Measurements from ENCODE around the gene DTWD2. TPM values are rescaled to one million over a fixed set of nuclear protein-coding genes. Genes with fewer than 3 reads are reported as not detected.

Gene DTWD2
- total RNA-seq, 1 experiment from 2014 or later: 10.1 TPM

DNA sequence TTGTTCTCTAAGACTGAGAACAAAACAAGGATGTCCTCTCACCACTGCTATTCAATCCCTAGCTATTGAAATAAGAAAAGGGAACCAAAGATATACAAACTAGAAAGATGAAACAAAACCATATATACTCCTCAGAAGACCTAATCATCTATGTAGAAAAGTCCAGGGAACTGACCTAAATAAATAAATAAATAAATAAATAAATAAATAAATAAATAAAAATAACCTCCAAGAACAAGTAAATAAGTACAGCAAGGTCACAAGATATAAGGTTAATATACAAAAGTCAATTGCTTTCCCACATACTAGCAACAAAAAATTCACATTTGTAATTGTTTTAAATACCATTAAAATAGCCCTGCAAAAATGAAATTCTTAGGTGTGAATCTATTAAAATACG is 54.6 kb downstream of the DTWD2 start:
- H3K9me3 Mint-ChIP-seq (ENCODE audit: unreplicated experiment): no peaks in the 10 kb centered on the region
- no peak overlapping the region for H3K27ac Mint-ChIP-seq (ENCODE audit: low read depth, unreplicated experiment)
- H3K4me1 Mint-ChIP-seq (ENCODE audit: insufficient read depth, unreplicated experiment): no peaks in the 10 kb centered on the region
- H3K4me3 Mint-ChIP-seq (ENCODE audit: unreplicated experiment): no peak overlapping the region
- POLR2A ChIA-PET: no interaction called here
- DNase-seq (ENCODE audit: unreplicated experiment): no peak
- TF ChIP-seq, protein P1, sequence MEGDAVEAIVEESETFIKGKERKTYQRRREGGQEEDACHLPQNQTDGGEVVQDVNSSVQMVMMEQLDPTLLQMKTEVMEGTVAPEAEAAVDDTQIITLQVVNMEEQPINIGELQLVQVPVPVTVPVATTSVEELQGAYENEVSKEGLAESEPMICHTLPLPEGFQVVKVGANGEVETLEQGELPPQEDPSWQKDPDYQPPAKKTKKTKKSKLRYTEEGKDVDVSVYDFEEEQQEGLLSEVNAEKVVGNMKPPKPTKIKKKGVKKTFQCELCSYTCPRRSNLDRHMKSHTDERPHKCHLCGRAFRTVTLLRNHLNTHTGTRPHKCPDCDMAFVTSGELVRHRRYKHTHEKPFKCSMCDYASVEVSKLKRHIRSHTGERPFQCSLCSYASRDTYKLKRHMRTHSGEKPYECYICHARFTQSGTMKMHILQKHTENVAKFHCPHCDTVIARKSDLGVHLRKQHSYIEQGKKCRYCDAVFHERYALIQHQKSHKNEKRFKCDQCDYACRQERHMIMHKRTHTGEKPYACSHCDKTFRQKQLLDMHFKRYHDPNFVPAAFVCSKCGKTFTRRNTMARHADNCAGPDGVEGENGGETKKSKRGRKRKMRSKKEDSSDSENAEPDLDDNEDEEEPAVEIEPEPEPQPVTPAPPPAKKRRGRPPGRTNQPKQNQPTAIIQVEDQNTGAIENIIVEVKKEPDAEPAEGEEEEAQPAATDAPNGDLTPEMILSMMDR (IDR thresholded peaks at IDR 0.05; ENCODE audit: unreplicated experiment): no peak
- no peaks in the 10 kb centered on the region for H3K27me3 Mint-ChIP-seq (ENCODE audit: insufficient read depth, unreplicated experiment)
- no TSS peak for BruUV-seq (replicated peaks)
- CTCF ChIA-PET: interaction anchor here (0.6 kb wide), 1 partner anchor 9 kb away, joined by 4 read pairs; no protein-coding TSS in a partner anchor
- intact Hi-C loops (cut with micrococcal nuclease): no loop called here
- H3K36me3 Mint-ChIP-seq (ENCODE audit: insufficient read depth, unreplicated experiment): peaks cover 7% of the 10 kb centered on the region

DNA sequence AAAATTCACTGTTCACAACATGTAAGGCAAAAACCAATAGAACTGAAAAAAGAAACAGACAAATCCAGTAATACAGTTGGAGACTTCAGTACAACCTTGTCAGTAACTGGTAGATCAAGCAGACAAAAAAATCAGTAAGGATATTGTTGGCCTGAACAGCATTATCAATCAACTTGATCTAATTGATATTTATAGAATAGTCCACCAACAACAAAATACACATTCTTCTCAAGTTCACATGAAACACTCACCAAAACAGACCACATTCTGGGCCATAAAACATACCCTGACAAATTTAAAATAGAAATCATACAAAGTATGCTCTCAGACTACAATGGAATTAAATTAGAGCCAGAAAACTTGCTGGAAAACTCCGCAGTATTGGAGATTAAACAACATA is 56.8 kb downstream of the DTWD2 start:
- CTCF ChIA-PET: interaction anchor here (0.6 kb wide), 1 partner anchor 17 kb away, joined by 3 read pairs; no protein-coding TSS in a partner anchor
- peaks cover 7% of the 10 kb centered on the region for H3K36me3 Mint-ChIP-seq (ENCODE audit: insufficient read depth, unreplicated experiment)
- POLR2A ChIA-PET: no interaction called here
- intact Hi-C loops (cut with micrococcal nuclease): no loop called here
- no peak for DNase-seq (ENCODE audit: unreplicated experiment)
- no peak overlapping the region for H3K4me3 Mint-ChIP-seq (ENCODE audit: unreplicated experiment)
- BruUV-seq (replicated peaks): no TSS peak
- H3K27ac Mint-ChIP-seq (ENCODE audit: low read depth, unreplicated experiment): no peak overlapping the region
- H3K4me1 Mint-ChIP-seq (ENCODE audit: insufficient read depth, unreplicated experiment): no peaks in the 10 kb centered on the region
- no peaks in the 10 kb centered on the region for H3K27me3 Mint-ChIP-seq (ENCODE audit: insufficient read depth, unreplicated experiment)
- TF ChIP-seq, protein P1 (IDR thresholded peaks at IDR 0.05; ENCODE audit: unreplicated experiment): no peak
- H3K9me3 Mint-ChIP-seq (ENCODE audit: unreplicated experiment): no peaks in the 10 kb centered on the region

GRCh38 chr5:118924006-118924389 is 64.3 kb downstream of the DTWD2 start:
- TF ChIP-seq, protein P1 (IDR thresholded peaks at IDR 0.05; ENCODE audit: unreplicated experiment): no peak
- ChIA-PET CTCF (no interaction called here), POLR2A (no interaction called here)
- Mint-ChIP-seq H3K27ac (ENCODE audit: low read depth, unreplicated experiment) (no peak overlapping the region), H3K4me1 (ENCODE audit: insufficient read depth, unreplicated experiment) (no peaks in the 10 kb centered on the region), H3K9me3 (ENCODE audit: unreplicated experiment) (no peaks in the 10 kb centered on the region), H3K4me3 (ENCODE audit: unreplicated experiment) (no peak overlapping the region), H3K27me3 (ENCODE audit: insufficient read depth, unreplicated experiment) (no peaks in the 10 kb centered on the region), H3K36me3 (ENCODE audit: insufficient read depth, unreplicated experiment) (no peaks in the 10 kb centered on the region)
- no peak for DNase-seq (ENCODE audit: unreplicated experiment)
- intact Hi-C loops (cut with micrococcal nuclease): no loop called here
- BruUV-seq (replicated peaks): no TSS peak

- ChIA-PET POLR2A (no interaction called here), CTCF (no interaction called here)
- Mint-ChIP-seq H3K36me3 (ENCODE audit: insufficient read depth, unreplicated experiment) (no peaks in the 10 kb centered on the region), H3K27me3 (ENCODE audit: insufficient read depth, unreplicated experiment) (no peaks in the 10 kb centered on the region), H3K9me3 (ENCODE audit: unreplicated experiment) (no peaks in the 10 kb centered on the region), H3K4me1 (ENCODE audit: insufficient read depth, unreplicated experiment) (no peaks in the 10 kb centered on the region), H3K4me3 (ENCODE audit: unreplicated experiment) (no peak overlapping the region), H3K27ac (ENCODE audit: low read depth, unreplicated experiment) (no peak overlapping the region)
- intact Hi-C loops (cut with micrococcal nuclease): no loop called here
- TF ChIP-seq, protein P1 (IDR thresholded peaks at IDR 0.05; ENCODE audit: unreplicated experiment): no peak
- DNase-seq (ENCODE audit: unreplicated experiment): no peak
- BruUV-seq (replicated peaks): no TSS peak
These were observed 64.9 kb downstream of the DTWD2 start for GRCh38 chr5:118923295-118924005.

Data from MCF 10A (cell line).